CD14-positive monocyte (primary cell): Measurements from ENCODE around the gene C12orf56. TPM values are rescaled to one million over a fixed set of nuclear protein-coding genes. Genes with fewer than 3 reads are reported as not detected.
"Not testable (repeated sequence)": the region's sequence is repeated elsewhere in the genome, so short reads cannot be mapped to it uniquely, and the experiment has no call there.

ENCODE experiments used
- DNase-seq, 3 donors: peaks; one replicate each; pipeline ENCODE4 v3.0.0-alpha.2; 2011 to 2022
- H2AFZ ChIP-seq: 2 replicates; pipeline ENCODE4 v1.6.0; 2012; ENCODE audit warnings: mild to moderate bottlenecking, low read depth, low read length, inconsistent platforms; ENCODE audit not compliant: insufficient read depth, poor library complexity, severe bottlenecking
- H3K27ac ChIP-seq, 2 donors: 1 replicate in 1 of 2; 2 replicates in 1 of 2; pipeline ENCODE4 v1.5.1; 2012 to 2013; ENCODE audit warnings: low read length in 2 of 2, control low read depth in 1 of 2, inconsistent platforms in 1 of 2, low read depth in 1 of 2, mild to moderate bottlenecking in 1 of 2
- H3K27me3 ChIP-seq, 2 donors: one replicate each; pipeline versions ENCODE4 v1.6.0 to v1.6.1; 2011 to 2013; ENCODE audit warnings: low read length in 2 of 2; ENCODE audit not compliant: control insufficient read depth in 2 of 2, insufficient read depth in 2 of 2
- H3K36me3 ChIP-seq, 2 donors: replicated peaks in 1 of 2; 1 replicate in 1 of 2; 2 replicates in 1 of 2; pipeline versions ENCODE4 v1.5.1 to v1.6.1; 2012 to 2013; ENCODE audit warnings: low read length in 2 of 2, control low read depth in 1 of 2, inconsistent platforms in 1 of 2, mild to moderate bottlenecking in 1 of 2; ENCODE audit not compliant: insufficient read depth in 2 of 2, control insufficient read depth in 1 of 2
- H3K4me1 ChIP-seq, 2 donors: 1 replicate in 1 of 2; 2 replicates in 1 of 2; pipeline versions ENCODE4 v1.5.1 to v1.6.1; 2012 to 2013; ENCODE audit warnings: low read length in 2 of 2, control low read depth in 1 of 2, inconsistent platforms in 1 of 2, mild to moderate bottlenecking in 1 of 2, moderate library complexity in 1 of 2; ENCODE audit not compliant: insufficient read depth in 2 of 2, control insufficient read depth in 1 of 2
- H3K4me2 ChIP-seq: replicated peaks from 2 replicates; pipeline ENCODE3; 2012; ENCODE audit warnings: low read length, moderate library complexity, mild to moderate bottlenecking; ENCODE audit not compliant: poor library complexity, severe bottlenecking; ENCODE audit errors: extremely low read depth
- H3K4me3 ChIP-seq, 3 experiments: fragments of 200-600 bp in 1 of 3; sonication (generic) in 1 of 3; replicated peaks in 1 of 3; 1 replicate in 2 of 3; 2 replicates in 1 of 3; pipeline ENCODE4 v1.5.1; 2011 to 2013; ENCODE audit warnings: low read length in 3 of 3, mild to moderate bottlenecking in 3 of 3, control low read depth in 2 of 3, low read depth in 2 of 3, inconsistent platforms in 1 of 3, moderate library complexity in 1 of 3
- H3K79me2 ChIP-seq: 2 replicates; pipeline ENCODE4 v1.6.0; 2012; ENCODE audit warnings: mild to moderate bottlenecking, control low read depth, inconsistent platforms, low read length, moderate library complexity; ENCODE audit not compliant: insufficient read depth
- H3K9ac ChIP-seq: 2 replicates; pipeline ENCODE4 v1.6.0; 2017; ENCODE audit warnings: low read length, mild to moderate bottlenecking; ENCODE audit not compliant: insufficient read depth, poor library complexity, severe bottlenecking
- H3K9me3 ChIP-seq, 2 donors: replicated peaks in 1 of 2; 1 replicate in 1 of 2; 2 replicates in 1 of 2; pipeline versions ENCODE4 v1.5.1 to v1.6.1; 2012 to 2013; ENCODE audit warnings: low read length in 2 of 2, control low read depth in 1 of 2; ENCODE audit not compliant: control insufficient read depth in 1 of 2, insufficient read depth in 1 of 2
- H4K20me1 ChIP-seq: 2 replicates; pipeline ENCODE4 v1.6.0; 2012; ENCODE audit warnings: mild to moderate bottlenecking, low read length, control low read depth, moderate library complexity; ENCODE audit not compliant: insufficient read depth
- H3K27ac Mint-ChIP-seq, 7 donors: one replicate each; pipeline ENCODE4 v1.8.0; 2020; ENCODE audit warnings: mild to moderate bottlenecking in 7 of 7, mixed read lengths in 7 of 7, moderate library complexity in 6 of 7, inconsistent platforms in 2 of 7
- H3K27me3 Mint-ChIP-seq, 3 donors: one replicate each; pipeline ENCODE4 v1.8.0; 2021 to 2022; ENCODE audit warnings: low read depth in 3 of 3, mild to moderate bottlenecking in 3 of 3, mixed read lengths in 3 of 3, moderate library complexity in 3 of 3, inconsistent platforms in 1 of 3
- H3K36me3 Mint-ChIP-seq, 2 donors: one replicate each; pipeline ENCODE4 v1.8.0; 2020; ENCODE audit warnings: mixed read lengths in 2 of 2, inconsistent platforms in 1 of 2, mild to moderate bottlenecking in 1 of 2
- H3K4me1 Mint-ChIP-seq: one replicate; pipeline ENCODE4 v1.8.0; 2020; ENCODE audit warnings: mild to moderate bottlenecking, mixed read lengths
- H3K4me3 Mint-ChIP-seq, 2 donors: one replicate each; pipeline ENCODE4 v1.8.0; 2020; ENCODE audit warnings: mild to moderate bottlenecking in 2 of 2, mixed read lengths in 2 of 2, moderate library complexity in 1 of 2
- H3K9me3 Mint-ChIP-seq, 7 donors: one replicate each; pipeline ENCODE4 v1.8.0; 2020 to 2022; ENCODE audit warnings: mixed read lengths in 7 of 7, mild to moderate bottlenecking in 6 of 7, moderate library complexity in 6 of 7, inconsistent platforms in 2 of 7
- CTCF ChIP-seq: fragments of 200-600 bp; IDR thresholded peaks from one replicate; pipeline ENCODE4 v1.8.0; 2022; ENCODE audit warnings: antibody characterized with exemption, mild to moderate bottlenecking
- WGBS: methylation state at CpG from one replicate; pipeline ENCODE4 v1.1.5; 2013; ENCODE audit warnings: missing lambda C conversion rate; ENCODE audit not compliant: insufficient coverage; 5-methylcytosine and 5-hydroxymethylcytosine counted together
- intact Hi-C, 2 donors: fragments of 100-400 bp; cut with micrococcal nuclease; formaldehyde crosslinking; loops; one replicate each; pipeline versions ENCODE4 v1.15.0 to v1.15.1; 2023
- polyA plus RNA-seq, 3 donors: library from polyadenylated mRNA; depleted of rRNA in 1 of 3; unstranded in 2 of 3; stranded (reverse) in 1 of 3; fragments of 300-500 nt in 2 of 3; fragments of >200 nt in 1 of 3; fragmentation: Illumina TruSeq in 2 of 3; gene quantifications; 1 replicate in 2 of 3; 2 replicates in 1 of 3; pipeline ENCODE4 v1.2.3, GENCODE V29; 2012 to 2021

C12orf56 gene
- polyA plus RNA-seq, 3 donors, result not detected

DNA sequence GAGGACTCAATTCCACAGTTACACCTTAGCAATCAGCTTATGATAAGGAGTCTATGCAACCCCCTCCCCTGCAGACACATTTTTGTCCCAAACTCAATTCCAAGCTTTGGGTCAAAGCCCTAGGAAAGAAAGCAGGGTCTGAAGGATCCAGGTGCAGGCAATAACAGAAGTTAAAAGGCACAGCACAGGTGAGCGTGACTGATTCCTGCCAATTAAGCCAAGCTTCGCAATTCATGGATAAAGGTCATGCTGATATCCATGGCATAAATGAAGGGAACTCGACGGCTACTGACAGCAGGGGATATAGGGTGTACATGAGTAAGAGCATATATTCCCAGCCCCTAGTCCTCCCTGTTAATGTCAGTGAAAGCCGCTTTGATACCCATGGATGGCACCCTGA, 39.3 kb downstream of the C12orf56 start:
- no peak for TF ChIP-seq CTCF
- H3K4me1 Mint-ChIP-seq, result no peaks in the 10 kb centered on the region
- Histone ChIP-seq H4K20me1 (no peaks in the 10 kb centered on the region), H3K79me2 (no peaks in the 10 kb centered on the region), H2AFZ (no peak overlapping the region), H3K9me3 (peaks cover 12 to 29% of the 10 kb centered on the region in 2 donors), H3K27me3 (no peaks in the 10 kb centered on the region), H3K4me2 (no peak overlapping the region), H3K9ac (no peak overlapping the region), H3K4me3 (no peak overlapping the region), H3K36me3 (no peaks in the 10 kb centered on the region), H3K27ac (no peak overlapping the region), H3K4me1 (no peaks in the 10 kb centered on the region)
- WGBS, result 100% methylated on average over 2 of the region's 5 CpGs
- no peaks in the 10 kb centered on the region for H3K36me3 Mint-ChIP-seq
- no peaks in the 10 kb centered on the region for H3K27me3 Mint-ChIP-seq
- no peak overlapping the region for H3K4me3 Mint-ChIP-seq
- no peak overlapping the region for H3K27ac Mint-ChIP-seq
- intact Hi-C loops, result no loop called here
- DNase-seq, result no peak
- peaks cover 8 to 47% (median 33%) of the 10 kb centered on the region in 7 donors for H3K9me3 Mint-ChIP-seq

GRCh38 chr12:64347630-64348029, 42.9 kb downstream of the C12orf56 start:
- H3K4me1 ChIP-seq, result no peaks in the 10 kb centered on the region
- no CpG with 5 or more reads among the region's 2 CpGs for WGBS
- H3K9me3 ChIP-seq, result peaks cover 0 to 12% of the 10 kb centered on the region in 2 donors
- no peak overlapping the region for H3K4me3 ChIP-seq
- no peaks in the 10 kb centered on the region for H3K36me3 ChIP-seq
- DNase-seq, result no peak
- TF ChIP-seq CTCF, result no peak
- intact Hi-C loops, result no loop called here
- H3K79me2 ChIP-seq, result no peaks in the 10 kb centered on the region
- H3K4me2 ChIP-seq, result no peak overlapping the region
- Mint-ChIP-seq H3K27me3 (no peaks in the 10 kb centered on the region), H3K27ac (no peak overlapping the region), H3K36me3 (no peaks in the 10 kb centered on the region), H3K9me3 (peaks cover 5 to 44% (median 35%) of the 10 kb centered on the region in 7 donors), H3K4me3 (no peak overlapping the region), H3K4me1 (no peaks in the 10 kb centered on the region)
- no peak overlapping the region for H2AFZ ChIP-seq
- no peak overlapping the region for H3K27ac ChIP-seq
- H4K20me1 ChIP-seq, result no peaks in the 10 kb centered on the region
- H3K9ac ChIP-seq, result no peak overlapping the region
- no peaks in the 10 kb centered on the region for H3K27me3 ChIP-seq

- intact Hi-C loops, H3K36me3 ChIP-seq, H3K4me1 ChIP-seq, H3K27ac Mint-ChIP-seq, H3K4me2 ChIP-seq, H3K4me3 ChIP-seq, H4K20me1 ChIP-seq, H3K36me3 Mint-ChIP-seq, H3K9me3 ChIP-seq, H3K27ac ChIP-seq, H3K27me3 ChIP-seq, H2AFZ ChIP-seq, H3K4me3 Mint-ChIP-seq, H3K4me1 Mint-ChIP-seq, DNase-seq, H3K27me3 Mint-ChIP-seq, H3K9ac ChIP-seq, H3K79me2 ChIP-seq: not testable (repeated sequence)
- 90% methylated on average over 3 of the region's 4 CpGs for WGBS
- H3K9me3 Mint-ChIP-seq, result peaks cover 5 to 46% (median 28%) of the 10 kb centered on the region in 7 donors
Measured at GRCh38 chr12:64344631-64345030, 45.9 kb downstream of the C12orf56 start.
